WTC11 (cell line): ENCODE results near the gene TPT1. TPM values are rescaled to one million over a fixed set of nuclear protein-coding genes. Genes with fewer than 3 reads are reported as not detected.

ENCODE experiments used
- ATAC-seq: fragments of 200-7000 bp; cut with Tn5 transposase; 2 replicates; pipeline ENCODE4 v1.10.0; 2021; ENCODE audit warnings: mild to moderate bottlenecking, moderate library complexity
- CTCF ChIA-PET: fragments of 300-600 bp; sonication (Branson Sonifier 250); formaldehyde crosslinking; loops from one replicate; lab custom pipeline; 2021; ENCODE audit warnings: antibody characterized with exemption; lab: Charles Lee
- POLR2A ChIA-PET: fragments of 350-600 bp; sonication (Branson Sonifier 250); formaldehyde crosslinking; loops from one replicate; lab custom pipeline; 2021; ENCODE audit warnings: antibody characterized with exemption; lab: Charles Lee
- DNase-seq: peaks from one replicate; pipeline ENCODE4 v3.0.0; 2021; ENCODE audit warnings: low spot score
- H3K27ac Mint-ChIP-seq: 2 replicates; pipeline ENCODE4 v1.8.0; 2021; ENCODE audit warnings: mixed read lengths
- H3K27me3 Mint-ChIP-seq: 2 replicates; pipeline ENCODE4 v1.8.0; 2021; ENCODE audit warnings: low read depth, mild to moderate bottlenecking, moderate library complexity, mixed read lengths
- H3K36me3 Mint-ChIP-seq: 2 replicates; pipeline ENCODE4 v1.8.0; 2021; ENCODE audit warnings: mixed read lengths
- H3K4me1 Mint-ChIP-seq: 2 replicates; pipeline ENCODE4 v1.8.0; 2022; ENCODE audit warnings: mixed read lengths
- H3K4me3 Mint-ChIP-seq: 2 replicates; pipeline ENCODE4 v1.8.0; 2021; ENCODE audit warnings: mild to moderate bottlenecking, moderate library complexity, mixed read lengths
- H3K9me3 Mint-ChIP-seq: 2 replicates; pipeline ENCODE4 v1.8.0; 2021; ENCODE audit warnings: mixed read lengths
- ATF1 ChIP-seq: sonication (generic); formaldehyde crosslinking; IDR thresholded peaks from 2 replicates; pipeline ENCODE4 v1.8.1; 2023; ENCODE audit warnings: mild to moderate bottlenecking, moderate library complexity, missing genetic modification reagents
- ELF4 ChIP-seq: sonication (generic); formaldehyde crosslinking; IDR thresholded peaks from 2 replicates; pipeline ENCODE4 v1.8.1; 2022; ENCODE audit warnings: low read depth, mild to moderate bottlenecking, moderate library complexity, missing genetic modification reagents
- ETV6 ChIP-seq: sonication (generic); formaldehyde crosslinking; IDR thresholded peaks from 2 replicates; pipeline ENCODE4 v1.8.1; 2022; ENCODE audit warnings: mild to moderate bottlenecking, missing genetic modification reagents
- FOXP1 ChIP-seq: sonication (generic); formaldehyde crosslinking; IDR thresholded peaks from 2 replicates; pipeline ENCODE4 v1.8.0; 2022; ENCODE audit warnings: missing genetic modification reagents, mild to moderate bottlenecking, moderate library complexity, borderline replicate concordance
- GABPB1 ChIP-seq: sonication (generic); formaldehyde crosslinking; IDR thresholded peaks from 2 replicates; pipeline ENCODE4 v1.8.1; 2023; ENCODE audit warnings: mild to moderate bottlenecking, missing genetic modification reagents
- GTF2I ChIP-seq: fragments of 250-450 bp; sonication (Bioruptor Pico); conservative IDR thresholded peaks from 2 replicates; pipeline ENCODE4 v1.4.0; 2021; ENCODE audit warnings: mild to moderate bottlenecking
- KAT7 ChIP-seq: sonication (generic); formaldehyde crosslinking; IDR thresholded peaks from 2 replicates; pipeline ENCODE4 v1.8.1; 2023; ENCODE audit warnings: missing genetic modification reagents, mild to moderate bottlenecking, borderline replicate concordance
- MXD4 ChIP-seq: fragments of 250-450 bp; sonication (Bioruptor Pico); IDR thresholded peaks from 2 replicates; pipeline ENCODE4 v1.8.0; 2021; ENCODE audit warnings: mild to moderate bottlenecking, moderate library complexity, borderline replicate concordance
- NFYB ChIP-seq: sonication (generic); formaldehyde crosslinking; conservative IDR thresholded peaks from 2 replicates; pipeline ENCODE4 v1.8.0; 2022; ENCODE audit warnings: low read depth, missing genetic modification reagents
- NR2C2 ChIP-seq: sonication (generic); formaldehyde crosslinking; IDR thresholded peaks from 2 replicates; pipeline ENCODE4 v1.8.0; 2022; ENCODE audit warnings: mild to moderate bottlenecking, missing genetic modification reagents
- PRRX2 ChIP-seq: fragments of 250-450 bp; sonication (Bioruptor Pico); IDR thresholded peaks from 2 replicates; pipeline ENCODE4 v1.8.0; 2021; ENCODE audit warnings: mild to moderate bottlenecking
- RORB ChIP-seq: fragments of 250-450 bp; sonication (Bioruptor Pico); IDR thresholded peaks from 2 replicates; pipeline ENCODE4 v1.9.0; 2021; ENCODE audit warnings: mild to moderate bottlenecking
- SP1 ChIP-seq: sonication (generic); formaldehyde crosslinking; conservative IDR thresholded peaks from 2 replicates; pipeline ENCODE4 v1.8.1; 2022; ENCODE audit warnings: missing genetic modification reagents
- TEAD1 ChIP-seq: sonication (generic); formaldehyde crosslinking; IDR thresholded peaks from 2 replicates; pipeline ENCODE4 v1.8.0; 2022; ENCODE audit warnings: mild to moderate bottlenecking, missing genetic modification reagents
- ZNF232 ChIP-seq: sonication (generic); formaldehyde crosslinking; IDR thresholded peaks from 2 replicates; pipeline ENCODE4 v1.8.0; 2022; ENCODE audit warnings: mild to moderate bottlenecking, missing genetic modification reagents
- ZNF263 ChIP-seq: sonication (generic); formaldehyde crosslinking; IDR thresholded peaks from 2 replicates; pipeline ENCODE4 v1.8.1; 2022; ENCODE audit warnings: low read depth, mild to moderate bottlenecking, moderate library complexity, missing genetic modification reagents
- ZNF396 ChIP-seq: fragments of 250-450 bp; sonication (Bioruptor Pico); IDR thresholded peaks from 2 replicates; pipeline ENCODE4 v1.8.0; 2021; ENCODE audit warnings: mild to moderate bottlenecking, moderate library complexity, borderline replicate concordance
- total RNA-seq: library from RNA; stranded (reverse); gene quantifications from 3 replicates; pipeline ENCODE4 v1.2.3, GENCODE V29; 2021
- TF ChIP-seq, protein P1 (sequence below): sonication (generic); formaldehyde crosslinking; IDR thresholded peaks from 2 replicates; pipeline ENCODE4 v1.8.1; 2023; ENCODE audit warnings: mild to moderate bottlenecking, missing genetic modification reagents, moderate library complexity
- TF ChIP-seq, protein P2 (sequence below): sonication (generic); formaldehyde crosslinking; conservative IDR thresholded peaks from 2 replicates; pipeline ENCODE4 v1.8.1; 2023; ENCODE audit warnings: mild to moderate bottlenecking, low read depth, missing genetic modification reagents, moderate library complexity
- TF ChIP-seq, protein P3 (sequence below): sonication (generic); formaldehyde crosslinking; IDR thresholded peaks from 2 replicates; pipeline ENCODE4 v1.8.1; 2023; ENCODE audit warnings: mild to moderate bottlenecking, moderate library complexity, missing genetic modification reagents
- TF ChIP-seq, protein P4 (sequence below): sonication (generic); formaldehyde crosslinking; IDR thresholded peaks from 2 replicates; pipeline ENCODE4 v1.8.0; 2022; ENCODE audit warnings: mild to moderate bottlenecking, missing genetic modification reagents

Gene TPT1
- total RNA-seq, 1 experiment from 2014 or later, result 1,861 TPM

DNA sequence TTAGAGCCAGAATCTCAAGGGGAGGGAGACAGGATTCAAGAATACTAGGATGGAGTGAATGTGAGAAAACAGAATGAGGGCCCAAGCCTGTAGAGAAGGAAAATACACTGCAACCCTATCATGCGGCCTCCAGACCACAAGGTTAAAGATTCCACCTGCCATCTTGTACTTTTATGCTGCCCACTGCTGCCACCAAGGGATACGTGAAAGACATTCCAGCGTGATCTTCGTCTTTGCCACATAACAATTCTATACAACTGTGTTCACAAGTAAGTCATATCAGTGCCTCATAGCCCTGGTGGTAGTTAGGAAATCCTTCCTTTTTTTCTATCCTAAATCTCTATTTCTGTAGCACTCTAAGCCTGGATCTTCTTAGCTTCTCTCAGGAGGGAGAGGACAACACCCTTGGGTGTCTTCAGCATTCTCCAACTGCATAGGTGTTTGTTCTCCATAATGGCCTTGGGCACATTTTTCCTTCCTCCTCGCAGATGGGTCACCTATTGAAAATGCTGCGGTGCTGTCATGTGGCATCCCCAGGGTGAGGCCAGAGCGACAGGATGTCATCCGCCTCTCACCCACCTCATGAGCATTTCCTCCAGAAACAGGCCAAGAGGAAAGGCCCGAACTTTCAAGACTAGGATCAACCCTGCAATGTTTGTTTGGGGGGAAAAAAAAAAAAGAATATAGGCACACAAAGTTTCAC is 13.6 kb downstream of the TPT1 start:
- POLR2A ChIA-PET, result no interaction called here
- H3K9me3 Mint-ChIP-seq, result no peaks in the 10 kb centered on the region
- H3K4me1 Mint-ChIP-seq, result peaks cover 10% of the 10 kb centered on the region
- peak overlapping the region; percentile 71 for H3K27ac Mint-ChIP-seq
- DNase-seq, result no peak
- ATAC-seq, result no peak
- TF ChIP-seq GTF2I (CRISPR knock-in tag) (no peak), ZNF396 (CRISPR knock-in tag) (no peak), RORB (CRISPR knock-in tag) (no peak), PRRX2 (CRISPR knock-in tag) (no peak), ZNF263 (CRISPR knock-in tag) (no peak), FOXP1 (no peak), KAT7 (CRISPR knock-in tag) (no peak), MXD4 (no peak), NFYB (CRISPR knock-in tag) (no peak), GABPB1 (CRISPR knock-in tag) (no peak)
- TF ChIP-seq, protein P1, sequence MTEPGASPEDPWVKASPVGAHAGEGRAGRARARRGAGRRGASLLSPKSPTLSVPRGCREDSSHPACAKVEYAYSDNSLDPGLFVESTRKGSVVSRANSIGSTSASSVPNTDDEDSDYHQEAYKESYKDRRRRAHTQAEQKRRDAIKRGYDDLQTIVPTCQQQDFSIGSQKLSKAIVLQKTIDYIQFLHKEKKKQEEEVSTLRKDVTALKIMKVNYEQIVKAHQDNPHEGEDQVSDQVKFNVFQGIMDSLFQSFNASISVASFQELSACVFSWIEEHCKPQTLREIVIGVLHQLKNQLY (CRISPR knock-in tag), result no peak
- TF ChIP-seq, all 79 proteins: peak for 0
- Mint-ChIP-seq H3K4me3 (no peak overlapping the region), H3K36me3 (no peaks in the 10 kb centered on the region), H3K27me3 (no peaks in the 10 kb centered on the region)
- CTCF ChIA-PET, result interaction anchor here (1.0 kb wide), 1 partner anchor 14 kb away, joined by 4 read pairs; no protein-coding TSS in a partner anchor

DNA sequence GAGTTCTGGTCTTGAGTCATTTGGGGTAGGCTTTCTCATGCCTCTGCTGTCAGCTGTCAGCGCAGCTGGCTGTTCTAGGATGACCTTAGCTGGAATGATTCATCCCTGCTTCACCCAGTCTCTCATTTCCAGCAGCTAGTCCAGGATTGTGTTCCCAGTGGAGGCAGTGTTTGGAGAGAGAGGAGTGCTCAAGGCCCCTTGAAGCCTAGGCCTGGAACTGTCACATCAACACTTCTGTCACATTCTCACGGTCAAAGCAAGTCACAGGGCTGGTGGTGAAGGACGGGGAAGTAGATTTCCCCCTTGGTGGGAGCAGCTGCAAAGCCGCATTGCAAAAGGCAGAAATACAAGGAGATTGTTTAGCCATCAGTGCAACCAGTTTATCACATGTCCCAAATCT is 15.2 kb downstream of the TPT1 start:
- no peaks in the 10 kb centered on the region for H3K27me3 Mint-ChIP-seq
- no peaks in the 10 kb centered on the region for H3K36me3 Mint-ChIP-seq
- peak overlapping the region; percentile 70; the same call in 1 of the 2 replicates for H3K27ac Mint-ChIP-seq
- ATAC-seq, result no peak
- no peaks in the 10 kb centered on the region for H3K9me3 Mint-ChIP-seq
- POLR2A ChIA-PET, result interaction anchor here (0.6 to 1.6 kb wide), 2 partner anchors 15 to 64 kb away, joined by 3 to 6 read pairs; no protein-coding TSS in a partner anchor
- no peak for TF ChIP-seq ATF1 (CRISPR knock-in tag)
- no peak for TF ChIP-seq TEAD1
- no peak for TF ChIP-seq ZNF232 (CRISPR knock-in tag)
- TF ChIP-seq NR2C2 (CRISPR knock-in tag), result no peak
- TF ChIP-seq ELF4, result no peak
- TF ChIP-seq SP1 (CRISPR knock-in tag), result no peak
- H3K4me3 Mint-ChIP-seq, result no peak overlapping the region
- peaks cover 2% of the 10 kb centered on the region; the same call in 1 of the 2 replicates for H3K4me1 Mint-ChIP-seq
- DNase-seq, result no peak
- CTCF ChIA-PET, result interaction anchor here (0.7 kb wide), 1 partner anchor 17 kb away, joined by 4 read pairs; no protein-coding TSS in a partner anchor

DNA sequence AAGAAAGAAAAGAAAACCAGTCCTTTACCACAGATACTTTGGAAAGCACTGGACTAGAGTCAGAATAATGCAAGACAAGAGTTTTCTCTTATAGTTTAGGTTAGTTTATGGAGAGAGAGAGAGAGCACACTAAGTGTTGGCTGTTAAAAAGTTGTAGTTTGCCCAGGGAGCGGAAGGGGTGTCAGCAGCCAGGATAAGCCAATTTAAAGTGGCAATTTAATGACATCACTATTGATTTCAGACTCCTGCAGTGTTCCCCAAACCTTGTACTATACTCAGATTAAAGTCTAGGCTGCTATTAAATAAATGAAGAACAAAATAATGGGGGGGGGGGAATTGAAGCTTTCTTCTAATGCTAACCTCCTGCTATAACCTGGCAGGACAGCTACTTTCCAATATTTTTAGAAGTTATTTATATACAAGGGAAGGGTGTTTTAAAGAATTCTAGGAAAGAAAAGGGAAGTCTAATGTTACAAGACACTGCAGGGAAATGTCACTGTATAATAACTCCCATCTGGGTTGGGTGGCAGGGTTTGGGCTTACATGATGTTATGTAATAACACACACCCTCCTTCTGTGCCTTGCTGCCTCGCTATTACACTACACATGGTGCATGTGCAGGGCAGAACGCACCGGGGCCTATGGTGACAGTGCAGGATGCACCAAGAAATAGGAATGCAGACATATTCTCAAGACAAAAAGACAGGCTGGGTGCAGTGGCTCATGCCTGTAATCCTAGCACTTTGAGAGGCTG is 19.9 kb downstream of the TPT1 start:
- no peaks in the 10 kb centered on the region for H3K36me3 Mint-ChIP-seq
- POLR2A ChIA-PET, result no interaction called here
- H3K4me1 Mint-ChIP-seq, result peaks cover 5% of the 10 kb centered on the region
- no peak overlapping the region for H3K4me3 Mint-ChIP-seq
- CTCF ChIA-PET, result interaction anchor here (0.7 kb wide), 1 partner anchor 274 kb away, joined by 3 read pairs; no protein-coding TSS in a partner anchor
- no peaks in the 10 kb centered on the region for H3K27me3 Mint-ChIP-seq
- no peaks in the 10 kb centered on the region for H3K9me3 Mint-ChIP-seq
- TF ChIP-seq KAT7 (CRISPR knock-in tag) (no peak), ETV6 (CRISPR knock-in tag) (no peak)
- TF ChIP-seq, protein P2, sequence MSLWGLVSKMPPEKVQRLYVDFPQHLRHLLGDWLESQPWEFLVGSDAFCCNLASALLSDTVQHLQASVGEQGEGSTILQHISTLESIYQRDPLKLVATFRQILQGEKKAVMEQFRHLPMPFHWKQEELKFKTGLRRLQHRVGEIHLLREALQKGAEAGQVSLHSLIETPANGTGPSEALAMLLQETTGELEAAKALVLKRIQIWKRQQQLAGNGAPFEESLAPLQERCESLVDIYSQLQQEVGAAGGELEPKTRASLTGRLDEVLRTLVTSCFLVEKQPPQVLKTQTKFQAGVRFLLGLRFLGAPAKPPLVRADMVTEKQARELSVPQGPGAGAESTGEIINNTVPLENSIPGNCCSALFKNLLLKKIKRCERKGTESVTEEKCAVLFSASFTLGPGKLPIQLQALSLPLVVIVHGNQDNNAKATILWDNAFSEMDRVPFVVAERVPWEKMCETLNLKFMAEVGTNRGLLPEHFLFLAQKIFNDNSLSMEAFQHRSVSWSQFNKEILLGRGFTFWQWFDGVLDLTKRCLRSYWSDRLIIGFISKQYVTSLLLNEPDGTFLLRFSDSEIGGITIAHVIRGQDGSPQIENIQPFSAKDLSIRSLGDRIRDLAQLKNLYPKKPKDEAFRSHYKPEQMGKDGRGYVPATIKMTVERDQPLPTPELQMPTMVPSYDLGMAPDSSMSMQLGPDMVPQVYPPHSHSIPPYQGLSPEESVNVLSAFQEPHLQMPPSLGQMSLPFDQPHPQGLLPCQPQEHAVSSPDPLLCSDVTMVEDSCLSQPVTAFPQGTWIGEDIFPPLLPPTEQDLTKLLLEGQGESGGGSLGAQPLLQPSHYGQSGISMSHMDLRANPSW (CRISPR knock-in tag), result no peak
- TF ChIP-seq, protein P3, sequence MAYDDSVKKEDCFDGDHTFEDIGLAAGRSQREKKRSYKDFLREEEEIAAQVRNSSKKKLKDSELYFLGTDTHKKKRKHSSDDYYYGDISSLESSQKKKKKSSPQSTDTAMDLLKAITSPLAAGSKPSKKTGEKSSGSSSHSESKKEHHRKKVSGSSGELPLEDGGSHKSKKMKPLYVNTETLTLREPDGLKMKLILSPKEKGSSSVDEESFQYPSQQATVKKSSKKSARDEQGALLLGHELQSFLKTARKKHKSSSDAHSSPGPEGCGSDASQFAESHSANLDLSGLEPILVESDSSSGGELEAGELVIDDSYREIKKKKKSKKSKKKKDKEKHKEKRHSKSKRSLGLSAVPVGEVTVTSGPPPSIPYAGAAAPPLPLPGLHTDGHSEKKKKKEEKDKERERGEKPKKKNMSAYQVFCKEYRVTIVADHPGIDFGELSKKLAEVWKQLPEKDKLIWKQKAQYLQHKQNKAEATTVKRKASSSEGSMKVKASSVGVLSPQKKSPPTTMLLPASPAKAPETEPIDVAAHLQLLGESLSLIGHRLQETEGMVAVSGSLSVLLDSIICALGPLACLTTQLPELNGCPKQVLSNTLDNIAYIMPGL, result no peak
- TF ChIP-seq, protein P4, sequence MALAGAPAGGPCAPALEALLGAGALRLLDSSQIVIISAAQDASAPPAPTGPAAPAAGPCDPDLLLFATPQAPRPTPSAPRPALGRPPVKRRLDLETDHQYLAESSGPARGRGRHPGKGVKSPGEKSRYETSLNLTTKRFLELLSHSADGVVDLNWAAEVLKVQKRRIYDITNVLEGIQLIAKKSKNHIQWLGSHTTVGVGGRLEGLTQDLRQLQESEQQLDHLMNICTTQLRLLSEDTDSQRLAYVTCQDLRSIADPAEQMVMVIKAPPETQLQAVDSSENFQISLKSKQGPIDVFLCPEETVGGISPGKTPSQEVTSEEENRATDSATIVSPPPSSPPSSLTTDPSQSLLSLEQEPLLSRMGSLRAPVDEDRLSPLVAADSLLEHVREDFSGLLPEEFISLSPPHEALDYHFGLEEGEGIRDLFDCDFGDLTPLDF (CRISPR knock-in tag), result no peak
- DNase-seq, result no peak
- no peak overlapping the region for H3K27ac Mint-ChIP-seq
- ATAC-seq, result no peak
